NK-92 treated with Interleukin-12 subunit alpha and Interleukin-12 subunit beta, amount 100 ng/mL, for 24 hours (cell line): ENCODE measurements around the gene MPHOSPH9.
"Not testable (repeated sequence)": the region's sequence is repeated elsewhere in the genome, so short reads cannot be mapped to it uniquely, and the experiment has no call there.

ENCODE experiments used
- DNase-seq: peaks from one replicate; lab custom pipeline; 2025; lab: John Stamatoyannopoulos, UW

MPHOSPH9 gene

DNA sequence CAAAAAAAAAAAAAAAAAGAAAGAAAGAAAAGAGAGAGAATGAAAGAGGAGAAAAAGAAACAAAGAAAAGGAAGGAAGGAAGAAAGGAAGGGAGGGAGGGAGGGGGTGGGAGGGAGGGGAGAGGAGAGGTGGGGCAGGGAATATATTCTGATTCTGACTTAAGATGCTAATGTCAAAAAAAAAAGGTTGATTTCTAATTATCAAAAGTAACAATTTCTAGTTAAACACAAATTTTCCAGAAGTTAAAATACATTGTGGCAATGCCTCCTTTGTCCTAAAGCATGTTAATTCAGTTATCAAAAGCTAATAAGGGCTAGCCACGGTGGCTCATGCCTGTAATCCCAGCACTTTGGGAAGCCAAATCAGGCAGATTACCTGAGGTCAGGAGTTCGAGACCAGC is 7.5 kb downstream of the MPHOSPH9 start:
- no peak for DNase-seq

DNA sequence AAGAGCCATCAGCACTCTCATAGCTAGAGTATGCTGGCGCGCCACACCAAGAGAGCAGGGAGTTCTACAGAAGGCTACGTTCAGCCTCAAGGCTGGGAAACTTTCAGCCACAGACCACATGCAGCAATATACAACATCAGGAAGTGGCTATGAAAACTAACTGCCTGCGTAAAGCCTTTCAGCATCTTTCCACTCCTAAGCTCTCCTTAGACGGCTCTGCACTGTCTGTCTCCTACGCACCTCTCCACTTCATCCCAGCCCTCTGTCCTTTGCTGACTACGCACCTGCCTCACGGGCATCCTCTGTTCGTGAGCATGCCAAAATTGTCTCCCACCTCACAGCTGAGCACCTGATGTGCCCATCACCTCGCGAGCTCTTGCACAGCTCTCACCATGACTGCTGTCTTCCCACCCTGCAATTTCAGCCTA is 9.7 kb downstream of the MPHOSPH9 start:
- no peak for DNase-seq

DNA sequence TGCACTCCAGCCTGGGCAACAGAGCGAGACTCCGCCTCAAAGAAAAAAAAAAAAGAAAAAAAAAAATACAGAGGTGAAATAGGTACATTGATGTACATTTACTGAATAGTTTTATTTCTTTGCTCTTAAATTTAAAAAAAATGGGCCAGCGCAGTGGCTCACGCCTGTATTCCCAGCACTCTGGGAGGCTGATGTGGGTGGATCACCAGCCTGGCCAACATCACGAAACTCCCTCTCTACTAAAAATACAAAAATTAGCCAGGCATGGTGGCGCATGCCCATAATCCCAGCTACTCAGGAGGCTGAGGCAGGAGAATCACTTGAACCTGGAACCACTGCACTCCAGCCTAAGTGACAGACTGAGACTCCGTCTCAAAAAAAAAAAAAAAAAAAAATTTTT is 25.1 kb downstream of the MPHOSPH9 start:
- DNase-seq: not testable (repeated sequence)

DNA sequence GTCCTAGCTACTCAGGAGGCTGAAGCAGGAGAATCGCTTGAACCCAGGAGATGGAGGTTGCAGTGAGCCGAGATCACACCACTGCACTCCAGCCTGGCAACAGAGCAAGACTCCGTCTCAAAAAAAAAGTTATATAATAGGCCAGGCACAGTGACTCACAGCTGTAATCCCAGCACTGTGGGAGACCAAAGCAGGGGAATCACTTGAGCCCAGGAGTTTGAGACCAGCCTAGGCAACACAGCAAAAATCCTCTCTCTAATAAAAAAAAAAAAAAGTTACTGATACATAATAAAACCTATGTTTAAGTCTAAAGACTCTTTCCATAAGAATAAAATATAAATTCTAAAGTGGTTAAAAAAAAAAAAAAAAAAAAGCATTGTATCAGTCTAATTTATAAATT is 26.1 kb downstream of the MPHOSPH9 start:
- DNase-seq: not testable (repeated sequence)

DNA sequence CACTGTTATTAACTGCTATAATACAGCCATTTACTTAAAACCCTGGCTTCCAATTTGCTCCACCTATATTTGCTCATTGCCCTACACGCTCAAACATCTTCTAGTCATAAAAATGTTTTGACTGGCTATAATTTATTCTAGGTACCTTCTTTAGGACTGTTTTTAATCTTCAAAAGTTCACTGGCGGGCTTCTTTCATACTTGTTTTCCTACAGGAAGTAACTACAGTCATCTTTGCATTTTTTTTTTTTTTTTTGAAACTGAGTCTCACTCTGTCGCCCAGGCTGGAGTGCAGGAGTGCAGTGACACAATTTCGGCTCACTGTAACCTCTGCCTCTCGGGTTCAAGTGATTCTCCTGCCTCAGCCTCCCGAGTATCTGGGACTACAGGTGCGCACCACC is 32.5 kb downstream of the MPHOSPH9 start:
- no peak for DNase-seq

GRCh38 chr12:123199936-123200335 is 33.0 kb downstream of the MPHOSPH9 start:
- no peak for DNase-seq

- no peak for DNase-seq
These were observed 45.3 kb downstream of the MPHOSPH9 start for GRCh38 chr12:123187637-123188036.

DNA sequence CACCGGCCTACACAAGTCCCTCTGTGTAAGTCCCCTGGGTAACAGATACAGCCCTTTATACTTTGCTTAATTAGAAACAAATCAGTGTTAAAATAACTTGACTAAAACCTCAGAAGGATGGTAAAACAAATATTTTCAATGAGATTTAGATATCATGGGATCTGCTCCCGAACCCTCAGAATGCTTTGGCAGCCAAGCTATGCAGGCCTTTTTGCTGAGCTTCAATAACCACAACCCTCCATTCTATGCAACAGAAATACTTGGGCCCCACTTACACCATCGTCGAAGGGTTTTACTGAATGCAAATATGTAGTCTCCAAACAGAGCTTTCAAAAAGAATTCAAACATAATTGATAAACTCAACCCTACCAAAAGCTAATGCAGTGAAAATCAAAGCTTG is 52.8 kb downstream of the MPHOSPH9 start:
- DNase-seq: no peak

GRCh38 chr12:123171967-123172366 is 61.0 kb downstream of the MPHOSPH9 start:
- DNase-seq: no peak

DNA sequence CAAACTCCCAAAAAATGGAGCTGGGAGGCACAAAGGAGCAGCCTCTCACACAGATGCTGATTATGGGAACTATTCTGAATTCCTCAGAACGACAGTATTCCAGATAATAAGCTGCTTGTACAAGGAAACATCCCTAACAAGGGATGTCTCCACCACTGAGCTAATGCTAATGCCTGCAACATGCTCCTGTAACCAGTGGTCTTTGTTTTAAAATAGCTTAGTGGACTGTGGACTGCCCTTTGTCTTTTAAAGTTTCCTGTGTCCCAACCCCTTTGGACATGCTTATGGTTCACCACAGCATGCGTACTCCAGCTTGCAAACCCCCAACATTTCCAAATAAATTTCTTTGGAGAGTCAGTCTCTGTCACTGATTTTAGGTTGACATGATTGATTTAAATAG is 65.6 kb downstream of the MPHOSPH9 start:
- DNase-seq: no peak

DNA sequence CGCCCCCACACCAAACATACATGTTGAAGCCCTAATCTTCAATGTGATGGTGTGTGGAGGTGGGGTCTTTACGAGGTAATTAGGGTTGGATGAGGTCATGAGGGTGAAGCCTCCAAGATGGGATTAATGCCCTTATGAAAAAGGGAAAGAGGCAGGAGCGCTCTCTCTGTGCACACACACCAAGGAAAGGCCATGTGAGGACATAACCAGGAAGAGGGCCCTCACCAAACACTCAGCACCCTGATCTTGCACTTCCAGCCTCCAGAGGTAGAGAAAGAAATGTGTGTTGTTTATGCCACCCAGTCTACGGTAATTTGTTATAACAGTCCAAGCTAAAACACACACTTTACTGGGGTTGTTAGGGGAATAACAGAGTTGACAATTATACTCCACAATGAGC is 67.4 kb downstream of the MPHOSPH9 start:
- no peak for DNase-seq

GRCh38 chr12:123164710-123165261 is 68.2 kb downstream of the MPHOSPH9 start:
- no peak for DNase-seq

DNA sequence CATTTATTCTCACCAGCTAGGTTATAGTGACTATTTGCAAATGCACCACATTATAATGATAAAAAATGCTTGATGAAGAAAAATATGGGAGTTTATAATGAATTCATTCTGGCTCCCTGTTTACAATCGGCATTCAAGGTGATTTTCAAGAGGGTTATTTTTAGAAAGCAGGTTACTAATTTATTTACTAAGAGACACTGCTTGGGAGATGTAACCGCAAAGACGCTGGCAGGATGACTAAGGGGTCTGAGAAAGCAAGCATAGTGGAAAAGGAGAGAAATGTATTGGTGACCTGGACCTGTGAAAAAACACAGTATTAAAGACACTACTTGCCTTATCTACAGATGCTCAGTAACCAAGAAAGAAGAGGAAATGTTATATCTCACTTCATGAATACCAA is 68.7 kb downstream of the MPHOSPH9 start:
- DNase-seq: no peak

- DNase-seq: no peak
These were observed 69.7 kb downstream of the MPHOSPH9 start for GRCh38 chr12:123163227-123163626.

- no peak for DNase-seq
These were observed 72.0 kb downstream of the MPHOSPH9 start for GRCh38 chr12:123160801-123161487.

GRCh38 chr12:123153906-123154305 is 79.0 kb downstream of the MPHOSPH9 start:
- DNase-seq: no peak

GRCh38 chr12:123152833-123153232 is 80.1 kb downstream of the MPHOSPH9 start:
- no peak for DNase-seq

- DNase-seq: no peak
These were observed 81.2 kb downstream of the MPHOSPH9 start for GRCh38 chr12:123151457-123152454.

DNA sequence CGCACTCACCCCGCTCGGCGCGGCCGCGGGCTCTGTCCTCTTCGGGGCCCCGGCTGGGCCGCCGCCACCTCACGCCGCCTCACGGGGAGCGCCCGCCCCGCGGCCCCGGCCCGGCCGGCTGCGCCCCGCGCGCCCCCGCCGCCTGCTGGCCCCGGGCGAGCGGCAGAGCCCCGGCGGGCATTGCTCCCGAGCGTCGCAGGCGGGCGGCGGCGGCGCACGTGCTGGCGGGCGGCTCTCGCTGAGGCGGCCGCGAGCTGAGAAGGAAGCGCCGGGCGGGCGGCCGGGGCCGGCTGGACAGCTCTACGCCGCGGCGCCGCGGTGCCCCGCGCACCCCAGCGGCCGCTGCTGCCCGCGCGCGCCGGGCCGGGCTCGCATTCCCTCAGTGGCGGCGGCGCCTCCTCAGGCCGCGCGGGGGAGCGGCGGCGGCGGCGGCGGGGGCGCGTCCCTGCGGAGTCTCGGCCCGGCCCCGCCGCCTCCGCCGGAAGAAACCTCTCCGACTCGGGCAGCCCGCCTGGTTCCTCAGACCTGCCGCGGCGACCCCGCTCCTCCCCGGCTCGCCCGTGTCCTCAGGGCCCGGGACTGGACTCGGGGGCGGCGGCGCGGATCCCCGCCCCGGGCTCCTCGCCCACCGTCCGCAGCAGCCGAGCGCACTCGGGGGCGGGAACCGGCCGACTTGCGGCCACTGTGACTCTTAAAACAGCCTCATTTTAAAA is 82.0 kb downstream of the MPHOSPH9 start, which contains the start of gene PITPNM2:
PITPNM2 (minus strand) TSS at position 347 of the 713 bp plus-strand sequence. CDS start 116,500 bp downstream, outside the sequence.
- DNase-seq: no peak

GRCh38 chr12:123150275-123150743 is 82.6 kb downstream of the MPHOSPH9 start:
- DNase-seq: no peak

DNA sequence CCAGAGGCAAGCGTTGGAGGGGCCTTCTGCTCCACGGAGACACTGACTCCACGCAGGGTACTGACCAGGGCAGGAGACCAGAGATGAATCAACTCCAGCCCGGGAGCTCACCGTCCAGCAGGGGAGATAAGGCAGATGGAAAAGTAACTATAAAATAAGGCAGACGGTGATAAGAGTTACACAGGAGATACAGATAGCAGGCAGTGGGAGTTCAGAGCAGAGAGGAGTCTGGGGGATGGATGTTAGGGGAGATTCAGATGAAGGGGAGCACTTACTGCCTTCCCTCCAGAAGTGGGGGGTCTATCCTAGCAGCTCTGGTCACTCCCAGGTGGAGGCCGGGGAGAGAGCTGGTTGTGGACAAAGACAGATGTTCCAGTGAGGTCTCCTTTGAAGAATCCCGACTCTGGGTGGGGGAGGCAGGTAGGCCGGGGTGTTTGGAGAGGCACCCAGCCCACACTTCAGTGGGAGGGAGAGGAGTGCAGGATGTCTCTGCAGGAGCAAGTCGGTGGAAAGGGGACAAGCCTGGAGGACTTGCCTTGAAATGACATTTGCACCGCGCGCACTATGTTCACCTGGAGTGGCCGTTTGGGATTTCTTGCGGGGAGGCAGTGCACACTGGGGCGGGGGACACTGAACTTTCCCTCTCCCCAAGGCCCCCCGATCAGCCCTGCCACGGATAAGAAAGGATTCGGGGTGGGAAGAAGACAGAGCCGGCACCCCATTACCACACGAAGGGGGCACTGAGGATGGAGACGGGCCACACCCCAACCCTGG is 83.3 kb downstream of the MPHOSPH9 start:
- no peak for DNase-seq
